Gastrocnemius medialis (tissue), 4 donors: ENCODE results near the gene PLXNA2.

ENCODE experiments used
- CTCF ChIP-seq, 5 experiments: fragments of 450-650 bp in 3 of 5; fragments of 200-600 bp in 2 of 5; sonication (generic) in 2 of 5; IDR thresholded peaks in 4 of 5; conservative IDR thresholded peaks in 1 of 5; 1 replicate in 4 of 5; 2 replicates in 1 of 5; pipeline ENCODE4 v1.5.1; 2016 to 2019; ENCODE audit warnings: antibody characterized with exemption in 5 of 5, mild to moderate bottlenecking in 3 of 5, moderate library complexity in 3 of 5
- POLR2A ChIP-seq, 2 donors: fragments of 450-650 bp; IDR thresholded peaks; one replicate each; pipeline ENCODE4 v1.6.1; 2017; ENCODE audit warnings: antibody characterized with exemption in 2 of 2, mild to moderate bottlenecking in 2 of 2, moderate library complexity in 2 of 2

GRCh38 chr1:208224192-208224713 lies 19.9 kb downstream of the PLXNA2 start:
- TF ChIP-seq CTCF (IDR thresholded peaks at IDR 0.05 in 4 of 5, conservative IDR thresholded peaks at IDR 0.05 in 1 of 5) (no peak), POLR2A (IDR thresholded peaks at IDR 0.05) (no peak)
